SK-N-SH (cell line): ENCODE results near the gene TLCD4. TPM values are rescaled to one million over a fixed set of nuclear protein-coding genes. Genes with fewer than 3 reads are reported as not detected.

Experiments used
- CTCF ChIA-PET: fragments of 300-600, 350-600 bp; formaldehyde crosslinking; extraction: SDS; loops from one replicate; lab custom pipeline; 2021; lab: Yijun Ruan, JAX
- POLR2A ChIA-PET: fragments of 350-600 bp; sonication (Branson Sonifier 250); formaldehyde crosslinking; extraction: SDS; loops from one replicate; lab custom pipeline; 2020; ENCODE audit warnings: antibody characterized with exemption, inconsistent platforms; lab: Yijun Ruan, JAX
- DNase-seq: peaks from one replicate; pipeline ENCODE4 v3.0.0; 2012
- H2AFZ ChIP-seq: fragments of 200-600 bp; sonication (generic); 2 replicates; pipeline ENCODE4 v1.8.1; 2016; ENCODE audit warnings: antibody characterized with exemption, mild to moderate bottlenecking, low read depth
- H3F3A ChIP-seq: fragments of 200-600 bp; sonication (generic); replicated peaks from 2 replicates; pipeline ENCODE3; 2016; ENCODE audit warnings: antibody characterized with exemption, mild to moderate bottlenecking; ENCODE audit not compliant: insufficient read depth
- H3K27ac ChIP-seq, 2 experiments: fragments of 200-500 bp in 1 of 2; fragments of 200-600 bp in 1 of 2; sonication (Bioruptor generic) in 1 of 2; sonication (generic), shearing (Covaris generic) in 1 of 2; 2 replicates each; pipeline versions ENCODE4 v1.5.1 to v1.6.1; 2014 to 2016; ENCODE audit warnings: low read depth in 2 of 2, inconsistent platforms in 1 of 2, low read length in 1 of 2, mild to moderate bottlenecking in 1 of 2, mixed read lengths in 1 of 2
- H3K27me3 ChIP-seq: fragments of 200-600 bp; sonication (generic), shearing (Covaris generic); 2 replicates; pipeline ENCODE4 v1.6.1; 2016; ENCODE audit warnings: mixed run types; ENCODE audit not compliant: insufficient read depth
- H3K36me3 ChIP-seq, 2 experiments: fragments of 200-500 bp in 1 of 2; fragments of 200-600 bp in 1 of 2; sonication (Bioruptor generic) in 1 of 2; sonication (generic) in 1 of 2; replicated peaks in 1 of 2; 2 replicates each; pipeline versions ENCODE3 to v1.5.1; 2014 to 2016; ENCODE audit warnings: low read length in 1 of 2, mild to moderate bottlenecking in 1 of 2; ENCODE audit not compliant: insufficient read depth in 2 of 2, control insufficient read depth in 1 of 2
- H3K4me1 ChIP-seq, 2 experiments: fragments of 200-500 bp in 1 of 2; fragments of 200-600 bp in 1 of 2; sonication (Bioruptor generic) in 1 of 2; sonication (generic), shearing (Covaris generic) in 1 of 2; 2 replicates each; pipeline versions ENCODE4 v1.5.1 to v1.6.1; 2014 to 2016; ENCODE audit warnings: low read depth in 1 of 2, low read length in 1 of 2, mixed run types in 1 of 2; ENCODE audit not compliant: insufficient read depth in 2 of 2, control insufficient read depth in 1 of 2
- H3K4me2 ChIP-seq: fragments of 200-600 bp; sonication (generic), shearing (Covaris generic); 2 replicates; pipeline ENCODE4 v1.6.1; 2017; ENCODE audit warnings: mixed run types
- H3K4me3 ChIP-seq, 2 experiments: fragments of 200-500 bp in 1 of 2; fragments of 200-600 bp in 1 of 2; sonication (Bioruptor generic) in 1 of 2; sonication (generic), shearing (Covaris generic) in 1 of 2; 2 replicates each; pipeline versions ENCODE4 v1.5.1 to v1.8.1; 2014 to 2016; ENCODE audit warnings: low read depth in 2 of 2, inconsistent platforms in 1 of 2, low read length in 1 of 2, mild to moderate bottlenecking in 1 of 2, mixed read lengths in 1 of 2, moderate library complexity in 1 of 2
- H3K79me2 ChIP-seq: fragments of 200-600 bp; sonication (generic); 2 replicates; pipeline ENCODE4 v1.8.1; 2017; ENCODE audit warnings: mild to moderate bottlenecking; ENCODE audit not compliant: insufficient read depth
- H3K9ac ChIP-seq: fragments of 200-600 bp; sonication (generic); 2 replicates; pipeline ENCODE4 v1.6.1; 2017; ENCODE audit warnings: mixed run types
- H3K9me2 ChIP-seq: fragments of 200-600 bp; sonication (generic); 2 replicates; pipeline ENCODE4 v1.6.1; 2017; ENCODE audit warnings: mixed run types
- H3K9me3 ChIP-seq: fragments of 200-600 bp; sonication (generic); 2 replicates; pipeline ENCODE4 v1.6.1; 2017; ENCODE audit warnings: mixed run types, mild to moderate bottlenecking, moderate library complexity
- H4K20me1 ChIP-seq: fragments of 200-600 bp; sonication (generic); 2 replicates; pipeline ENCODE4 v1.6.1; 2017; ENCODE audit warnings: mild to moderate bottlenecking, mixed run types; ENCODE audit not compliant: insufficient read depth
- CHD2 ChIP-seq: fragments of 150-350 bp; IDR thresholded peaks from 2 replicates; pipeline ENCODE4 v1.6.1; 2018; ENCODE audit warnings: low read length; ENCODE audit not compliant: partially characterized antibody
- ELF1 ChIP-seq: IDR thresholded peaks from 2 replicates; pipeline ENCODE4 v1.4.0; 2012
- EP300 ChIP-seq, 2 experiments: IDR thresholded peaks; 2 replicates each; pipeline versions ENCODE4 v1.4.0 to v1.6.1; 2012; ENCODE audit warnings: borderline replicate concordance in 1 of 2, low read depth in 1 of 2, low read length in 1 of 2
- FOXJ3 ChIP-seq: sonication (generic); formaldehyde crosslinking; IDR thresholded peaks from 2 replicates; pipeline ENCODE4 v1.5.1; 2020; ENCODE audit warnings: mild to moderate bottlenecking, missing genetic modification reagents
- FOXM1 ChIP-seq: IDR thresholded peaks from 2 replicates; pipeline ENCODE4 v1.4.0; 2012; ENCODE audit warnings: low read depth, mild to moderate bottlenecking
- GABPA ChIP-seq: IDR thresholded peaks from 2 replicates; pipeline ENCODE4 v1.4.0; 2012; ENCODE audit warnings: low read depth, mild to moderate bottlenecking
- GATA2 ChIP-seq: sonication (generic); formaldehyde crosslinking; IDR thresholded peaks from 2 replicates; pipeline ENCODE4 v1.5.0; 2020; ENCODE audit warnings: mild to moderate bottlenecking, missing genetic modification reagents
- MAX ChIP-seq: IDR thresholded peaks from 2 replicates; pipeline ENCODE4 v1.4.0; 2012; ENCODE audit warnings: low read depth
- MXI1 ChIP-seq: IDR thresholded peaks from 2 replicates; pipeline ENCODE4 v1.6.1; 2012; ENCODE audit warnings: mild to moderate bottlenecking, low read depth, low read length, improper control_type of control experiment
- NRF1 ChIP-seq: IDR thresholded peaks from 2 replicates; pipeline ENCODE4 v1.6.1; 2012; ENCODE audit warnings: low read depth, mild to moderate bottlenecking, low read length
- PBX3 ChIP-seq: IDR thresholded peaks from 2 replicates; pipeline ENCODE4; 2012
- POLR2AphosphoS5 ChIP-seq: IDR thresholded peaks from 2 replicates; pipeline ENCODE4 v1.6.1; 2012; ENCODE audit warnings: low read depth, low read length
- RAD21 ChIP-seq: IDR thresholded peaks from 2 replicates; pipeline ENCODE4 v1.6.1; 2012; ENCODE audit warnings: mild to moderate bottlenecking, low read length
- RCOR1 ChIP-seq: fragments of 150-350 bp; IDR thresholded peaks from 2 replicates; pipeline ENCODE4 v1.6.1; 2017; ENCODE audit warnings: antibody characterized with exemption, low read length
- RFX5 ChIP-seq: IDR thresholded peaks from 2 replicates; pipeline ENCODE4 v1.6.1; 2012; ENCODE audit warnings: mild to moderate bottlenecking, improper control_type of control experiment, low read length
- SMC3 ChIP-seq: IDR thresholded peaks from 2 replicates; pipeline ENCODE4 v1.6.1; 2012; ENCODE audit warnings: low read depth, low read length, improper control_type of control experiment
- TAF1 ChIP-seq: IDR thresholded peaks from 2 replicates; pipeline ENCODE4 v1.6.1; 2012; ENCODE audit warnings: low read depth, mild to moderate bottlenecking, low read length, moderate library complexity, borderline replicate concordance
- TCF12 ChIP-seq: IDR thresholded peaks from 2 replicates; pipeline ENCODE4 v1.4.0; 2012
- USF1 ChIP-seq: IDR thresholded peaks from 2 replicates; pipeline ENCODE4 v1.4.0; 2012; ENCODE audit warnings: low read depth, borderline replicate concordance
- YY1 ChIP-seq: IDR thresholded peaks from 2 replicates; pipeline ENCODE4 v1.4.0; 2012; ENCODE audit warnings: low read depth, mild to moderate bottlenecking
- ZBTB33 ChIP-seq: IDR thresholded peaks from 2 replicates; pipeline ENCODE4 v1.4.0; 2012; ENCODE audit warnings: low read depth, borderline replicate concordance
- WGBS: methylation state at CpG from one replicate; pipeline ENCODE4 v1.1.6; 2017; ENCODE audit warnings: low lambda C conversion rate; 5-methylcytosine and 5-hydroxymethylcytosine counted together
- polyA plus RNA-seq, 3 experiments: library from polyadenylated mRNA; depleted of rRNA; stranded (reverse); fragments of >200 nt; gene quantifications; 2 replicates each; pipeline ENCODE4 v1.2.3, GENCODE V29; 2012

The TLCD4 gene
- polyA plus RNA-seq, 1 of the 3 experiments (the other 2 are of a cell fraction) = 0.69 TPM

- Histone ChIP-seq H3K4me3 (peak within 1 kb of the TSS; percentile 76 to 81), H3K27ac (peak within 1 kb of the TSS; percentile 83 to 98), H3K4me2 (peak within 1 kb of the TSS; percentile 80), H4K20me1 (no peaks in the 10 kb centered on the region), H3K27me3 (no peaks in the 10 kb centered on the region), H3F3A (no peaks in the 10 kb centered on the region), H3K9me3 (no peaks in the 10 kb centered on the region), H3K36me3 (peaks cover 0 to 3% of the 10 kb centered on the region in 2 experiments), H3K79me2 (no peaks in the 10 kb centered on the region), H2AFZ (peak within 1 kb of the TSS; percentile 94), H3K9ac (peak within 1 kb of the TSS; percentile 68), H3K4me1 (peaks cover 0 to 5% of the 10 kb centered on the region in 2 experiments; a peak in 2 of 4 replicates), H3K9me2 (no peaks in the 10 kb centered on the region)
- ChIA-PET CTCF (interaction anchor here (0.7 to 4.4 kb wide), 6 partner anchors 12 to 266 kb away, joined by 3 to 22 read pairs (median 4); partner anchors contain the start of gene RWDD3), POLR2A (interaction anchor here (1.2 to 1.8 kb wide), 3 partner anchors 45 to 317 kb away, joined by 4 to 14 read pairs (median 9); partner anchors contain the start of genes RWDD3 and TLCD4)
- DNase-seq = peak; percentile 86
- no peak for TF ChIP-seq SMC3
- no peak for TF ChIP-seq RFX5
- TF ChIP-seq MAX = peak; percentile 78
- TF ChIP-seq GABPA = peak; percentile 67
- no peak; the same call in 1 of the 2 replicates for TF ChIP-seq RAD21
- TF ChIP-seq NRF1 = peak; percentile 70
- TF ChIP-seq YY1 = peak; percentile 25; the same call in 1 of the 2 replicates
- TF ChIP-seq POLR2AphosphoS5 = peak; percentile 89
- peak; percentile 52; the same call in 1 of the 2 replicates for TF ChIP-seq MXI1
- peak; percentile 91 for TF ChIP-seq ELF1
- peak; percentile 54 for TF ChIP-seq TAF1
- TF ChIP-seq TCF12 = no peak
- peak; percentile 24 for TF ChIP-seq CHD2
- no peak for TF ChIP-seq FOXJ3 (CRISPR knock-in tag)
- TF ChIP-seq USF1 = no peak
- 0 out of 2 replicates have a peak, but pooled peaks have one; percentile 43 for TF ChIP-seq ZBTB33
- peak; percentile 17; the same call in 1 of the 2 replicates for TF ChIP-seq PBX3
- no peak for TF ChIP-seq GATA2 (CRISPR knock-in tag)
- 0 out of 4 replicates have a peak, but pooled peaks of 1 of the 2 experiments have one; percentile 10 for TF ChIP-seq EP300 (IDR thresholded peaks at IDR 0.05; ENCODE audit: borderline replicate concordance in 1 of 2, low read depth in 1 of 2, low read length in 1 of 2)
- TF ChIP-seq RCOR1 = no peak
- TF ChIP-seq FOXM1 = no peak
- 3% methylated on average over 53 of the region's 53 CpGs for WGBS
These were observed 44.4 kb upstream of the TLCD4 start, which contains the start of gene ALG14 for GRCh38 chr1:95072532-95073419. Gene ALG14, minus strand, starts transcription at chr1:95072951. Its CDS starts 53 bp downstream, at chr1:95072898.
